ENCODE data around the gene VPS26C. TPM values are rescaled to one million over a fixed set of nuclear protein-coding genes. Genes with fewer than 3 reads are reported as not detected.

The VPS26C gene
- total RNA-seq, 1 donor from 2014 or later: 44.3 TPM

DNA sequence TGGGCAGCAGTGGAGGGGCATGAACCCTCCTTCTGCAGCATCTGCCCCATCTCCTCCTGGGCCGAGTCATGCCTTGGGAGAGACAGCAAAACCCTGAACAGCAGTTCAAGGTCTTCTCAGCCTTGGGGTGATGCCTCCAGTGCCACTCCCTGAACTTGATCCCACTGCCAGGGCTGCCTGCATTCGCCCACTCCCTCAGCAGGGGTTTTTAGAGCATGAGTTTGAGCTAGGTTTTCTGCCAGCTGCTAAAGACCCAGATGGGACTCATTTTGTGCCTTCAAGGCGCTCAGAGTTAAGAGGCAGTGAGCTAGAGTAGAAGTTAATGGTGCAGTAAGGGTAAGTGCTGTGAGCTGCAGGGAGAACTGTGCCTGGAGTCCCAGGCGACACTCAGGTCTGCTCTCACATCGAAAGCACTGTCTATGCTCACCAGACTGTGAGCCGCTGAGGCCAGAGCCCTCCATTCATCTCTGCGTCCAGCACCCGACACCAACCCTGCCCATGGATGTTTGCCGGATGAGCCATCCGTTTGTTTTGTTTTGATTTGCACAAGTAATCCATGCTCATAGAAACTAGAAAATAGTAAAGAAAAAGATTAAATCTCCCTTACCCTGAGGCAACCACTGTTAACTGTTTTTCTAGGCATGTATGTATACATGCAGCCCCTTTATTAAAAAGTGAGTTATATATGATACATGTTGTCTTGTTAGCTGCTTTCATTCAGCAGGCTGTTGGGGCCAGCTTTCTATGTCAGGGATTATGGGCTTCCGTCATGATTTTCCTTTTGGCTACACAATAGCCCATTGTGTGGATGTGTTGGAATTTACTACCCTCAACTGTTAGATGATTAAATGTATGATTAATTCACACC is 67.8 kb downstream of the VPS26C start:
- peak overlapping the region; percentile 27 for H3K27ac Mint-ChIP-seq (ENCODE audit: unreplicated experiment)
- peaks cover 53% of the 10 kb centered on the region for H3K36me3 Mint-ChIP-seq (ENCODE audit: low read depth)
- TF ChIP-seq, protein P1, sequence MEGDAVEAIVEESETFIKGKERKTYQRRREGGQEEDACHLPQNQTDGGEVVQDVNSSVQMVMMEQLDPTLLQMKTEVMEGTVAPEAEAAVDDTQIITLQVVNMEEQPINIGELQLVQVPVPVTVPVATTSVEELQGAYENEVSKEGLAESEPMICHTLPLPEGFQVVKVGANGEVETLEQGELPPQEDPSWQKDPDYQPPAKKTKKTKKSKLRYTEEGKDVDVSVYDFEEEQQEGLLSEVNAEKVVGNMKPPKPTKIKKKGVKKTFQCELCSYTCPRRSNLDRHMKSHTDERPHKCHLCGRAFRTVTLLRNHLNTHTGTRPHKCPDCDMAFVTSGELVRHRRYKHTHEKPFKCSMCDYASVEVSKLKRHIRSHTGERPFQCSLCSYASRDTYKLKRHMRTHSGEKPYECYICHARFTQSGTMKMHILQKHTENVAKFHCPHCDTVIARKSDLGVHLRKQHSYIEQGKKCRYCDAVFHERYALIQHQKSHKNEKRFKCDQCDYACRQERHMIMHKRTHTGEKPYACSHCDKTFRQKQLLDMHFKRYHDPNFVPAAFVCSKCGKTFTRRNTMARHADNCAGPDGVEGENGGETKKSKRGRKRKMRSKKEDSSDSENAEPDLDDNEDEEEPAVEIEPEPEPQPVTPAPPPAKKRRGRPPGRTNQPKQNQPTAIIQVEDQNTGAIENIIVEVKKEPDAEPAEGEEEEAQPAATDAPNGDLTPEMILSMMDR (IDR thresholded peaks at IDR 0.05): no peak
- H3K4me3 Mint-ChIP-seq (ENCODE audit: unreplicated experiment): no peak overlapping the region
- no peak for DNase-seq (ENCODE audit: low spot score)
- H3K27me3 Mint-ChIP-seq (ENCODE audit: low read depth): no peaks in the 10 kb centered on the region
- H3K9me3 Mint-ChIP-seq (ENCODE audit: low read depth): no peaks in the 10 kb centered on the region
- peaks cover 23% of the 10 kb centered on the region for H3K4me1 Mint-ChIP-seq (ENCODE audit: low read depth)

DNA sequence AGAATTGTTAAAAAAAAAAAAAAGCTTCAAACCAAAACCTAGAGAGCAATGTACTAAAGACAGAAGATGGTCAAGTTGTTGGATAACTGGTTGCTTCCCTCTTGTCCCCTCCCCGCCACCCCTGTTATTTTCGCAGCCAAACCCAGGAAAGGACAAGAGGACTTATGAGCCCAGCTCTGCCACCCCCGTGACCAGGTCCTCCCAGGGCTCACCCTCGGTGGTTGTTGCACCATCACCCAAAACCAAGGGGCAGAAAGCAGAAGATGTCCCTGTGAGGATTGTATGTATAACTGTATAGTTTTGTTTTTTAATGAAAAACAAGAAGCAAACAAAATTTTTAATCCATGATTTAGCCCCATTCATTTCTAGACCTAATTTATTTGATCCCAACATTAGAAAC is 69.4 kb downstream of the VPS26C start:
- Mint-ChIP-seq H3K36me3 (ENCODE audit: low read depth) (peaks cover 51% of the 10 kb centered on the region), H3K27me3 (ENCODE audit: low read depth) (no peaks in the 10 kb centered on the region)
- DNase-seq (ENCODE audit: low spot score): no peak

DNA sequence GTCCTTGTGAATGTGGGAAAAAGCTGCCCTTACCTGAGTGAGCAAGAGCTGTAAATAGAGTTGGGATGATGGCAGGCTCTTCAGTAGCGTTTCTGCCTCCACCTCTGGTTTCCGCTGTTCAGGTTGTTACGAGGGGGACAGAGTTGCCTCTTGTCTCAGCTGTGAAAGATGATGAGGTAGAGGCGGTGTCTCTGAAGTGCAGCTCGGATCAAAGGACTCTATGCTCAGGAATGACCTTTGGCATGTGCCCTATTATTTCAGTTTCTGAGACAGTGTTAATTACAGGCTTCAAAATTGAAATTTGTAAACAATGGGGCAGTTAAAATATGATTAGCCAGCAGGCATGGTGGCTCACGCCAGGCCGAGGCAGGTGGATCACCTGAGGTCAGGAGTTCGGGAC is 70.3 kb downstream of the VPS26C start:
- Mint-ChIP-seq H3K27ac (ENCODE audit: unreplicated experiment) (no peak overlapping the region), H3K9me3 (ENCODE audit: low read depth) (no peaks in the 10 kb centered on the region), H3K27me3 (ENCODE audit: low read depth) (no peaks in the 10 kb centered on the region), H3K36me3 (ENCODE audit: low read depth) (peaks cover 49% of the 10 kb centered on the region), H3K4me3 (ENCODE audit: unreplicated experiment) (no peak overlapping the region), H3K4me1 (ENCODE audit: low read depth) (peaks cover 26% of the 10 kb centered on the region)
- TF ChIP-seq, protein P1 (IDR thresholded peaks at IDR 0.05): no peak
- DNase-seq (ENCODE audit: low spot score): no peak

More for the DNA sequence above, 69.4 kb downstream of the VPS26C start:
- no peaks in the 10 kb centered on the region for H3K9me3 Mint-ChIP-seq (ENCODE audit: low read depth)
- no peak overlapping the region for H3K4me3 Mint-ChIP-seq (ENCODE audit: unreplicated experiment)
- no peak overlapping the region for H3K27ac Mint-ChIP-seq (ENCODE audit: unreplicated experiment)
- H3K4me1 Mint-ChIP-seq (ENCODE audit: low read depth): peaks cover 26% of the 10 kb centered on the region
- TF ChIP-seq, protein P1 (IDR thresholded peaks at IDR 0.05): no peak

DNA sequence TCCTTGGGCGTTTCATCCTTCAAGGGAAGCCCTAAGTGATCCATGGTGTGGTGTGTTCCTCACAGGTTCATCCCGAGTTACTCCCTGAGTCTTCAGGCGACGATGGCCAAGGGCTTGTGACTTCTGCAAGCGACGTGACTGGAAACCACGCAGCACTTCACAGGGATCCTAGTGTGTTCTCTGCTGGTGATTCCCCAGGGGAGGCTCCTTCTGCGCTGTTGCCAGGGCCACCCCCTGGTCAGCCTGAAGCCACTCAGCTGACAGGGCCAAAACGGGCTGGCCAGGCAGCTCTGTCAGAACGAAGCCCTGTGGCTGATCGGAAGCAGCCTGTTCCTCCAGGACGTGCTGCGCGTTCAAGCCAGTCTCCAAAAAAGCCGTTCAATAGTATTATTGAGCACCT is 71.5 kb downstream of the VPS26C start:
- DNase-seq (ENCODE audit: low spot score): no peak
- H3K36me3 Mint-ChIP-seq (ENCODE audit: low read depth): peaks cover 46% of the 10 kb centered on the region
- TF ChIP-seq, protein P1 (IDR thresholded peaks at IDR 0.05): no peak
- H3K27ac Mint-ChIP-seq (ENCODE audit: unreplicated experiment): no peak overlapping the region
- peaks cover 26% of the 10 kb centered on the region for H3K4me1 Mint-ChIP-seq (ENCODE audit: low read depth)
- H3K9me3 Mint-ChIP-seq (ENCODE audit: low read depth): no peaks in the 10 kb centered on the region
- no peak overlapping the region for H3K4me3 Mint-ChIP-seq (ENCODE audit: unreplicated experiment)
- no peaks in the 10 kb centered on the region for H3K27me3 Mint-ChIP-seq (ENCODE audit: low read depth)

DNA sequence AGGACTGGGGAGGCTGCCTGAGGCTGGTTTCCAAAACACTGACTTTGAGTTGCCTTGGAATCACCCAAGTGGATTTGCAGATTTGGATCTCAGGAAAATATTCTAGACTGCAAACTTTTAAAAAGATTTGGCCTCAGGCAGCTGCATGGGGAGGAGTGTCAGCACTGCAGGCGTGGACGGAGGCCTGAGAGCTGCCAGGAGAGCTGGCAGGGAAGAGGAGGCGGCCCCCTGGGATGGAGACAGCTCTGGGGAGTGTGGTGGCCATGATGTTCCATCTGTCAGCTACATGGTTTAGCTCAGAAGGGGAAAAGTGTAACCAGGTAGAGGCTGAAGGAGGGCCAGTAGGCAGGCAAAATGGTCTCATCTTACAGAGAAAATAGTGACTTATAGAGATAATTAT is 72.1 kb downstream of the VPS26C start:
- no peak for DNase-seq (ENCODE audit: low spot score)
- Mint-ChIP-seq H3K4me1 (ENCODE audit: low read depth) (peaks cover 26% of the 10 kb centered on the region), H3K27ac (ENCODE audit: unreplicated experiment) (peak overlapping the region; percentile 27), H3K27me3 (ENCODE audit: low read depth) (no peaks in the 10 kb centered on the region), H3K4me3 (ENCODE audit: unreplicated experiment) (no peak overlapping the region), H3K9me3 (ENCODE audit: low read depth) (no peaks in the 10 kb centered on the region), H3K36me3 (ENCODE audit: low read depth) (peaks cover 46% of the 10 kb centered on the region)
- TF ChIP-seq, protein P1 (IDR thresholded peaks at IDR 0.05): no peak

Measured in chondrocyte (in vitro differentiated cells).